Measurements from ENCODE around the gene FSTL4. TPM values are rescaled to one million over a fixed set of nuclear protein-coding genes. Genes with fewer than 3 reads are reported as not detected.

FSTL4 gene
- under 0.01 TPM for total RNA-seq (2013)
- polyA plus RNA-seq (not detected), polyA minus RNA-seq (not detected in 2 replicates), total RNA-seq (0.07 to 2.0 (median 0.52) reads per million in 11 experiments)

- H2AFZ ChIP-seq (ENCODE audit: insufficient read depth, low read depth, low read length, poor library complexity, severe bottlenecking) = no peak within 1 kb of the TSS
- Mint-ChIP-seq H3K27ac (no peak within 1 kb of the TSS), H3K36me3 (peaks cover 0 to 3% of the 10 kb centered on the region in 2 donors), H3K27me3 (ENCODE audit: low read depth in 3 of 3) (peaks cover 51 to 84% (median 63%) of the 10 kb centered on the region in 3 donors), H3K9me3 (peaks cover 0 to 11% (median 1%) of the 10 kb centered on the region in 7 donors), H3K4me3 (peak within 1 kb of the TSS in 1 of 2 donors; percentile 82), H3K4me1 (peaks cover 7% of the 10 kb centered on the region)
- TF ChIP-seq CTCF (IDR thresholded peaks at IDR 0.05) = no peak
- H3K4me1 ChIP-seq (ENCODE audit: control insufficient read depth in 1 of 2, insufficient read depth in 2 of 2, low read length in 2 of 2) = no peaks in the 10 kb centered on the region
- no peak within 1 kb of the TSS for H3K4me3 ChIP-seq (replicated peaks in 1 of 3; ENCODE audit: low read depth in 2 of 3, low read length in 3 of 3)
- H3K4me2 ChIP-seq (replicated peaks; ENCODE audit: extremely low read depth, low read length, poor library complexity, severe bottlenecking) = peak within 1 kb of the TSS; percentile 19
- H3K9me3 ChIP-seq (replicated peaks in 1 of 2; ENCODE audit: control insufficient read depth in 1 of 2, insufficient read depth in 1 of 2, low read length in 2 of 2) = peaks cover 0 to 15% of the 10 kb centered on the region in 2 donors
- no peaks in the 10 kb centered on the region for H3K36me3 ChIP-seq (replicated peaks in 1 of 2; ENCODE audit: control insufficient read depth in 1 of 2, insufficient read depth in 2 of 2, low read length in 2 of 2)
- no peaks in the 10 kb centered on the region for H4K20me1 ChIP-seq (ENCODE audit: insufficient read depth, low read length)
- no peak within 1 kb of the TSS for H3K27ac ChIP-seq (ENCODE audit: low read depth in 1 of 2, low read length in 2 of 2)
- intact Hi-C loops (cut with micrococcal nuclease) = no loop called here
- H3K79me2 ChIP-seq (ENCODE audit: insufficient read depth, low read length) = no peaks in the 10 kb centered on the region
- no peak for DNase-seq
- WGBS (ENCODE audit: insufficient coverage) = under 1% methylated on average over 74 of the region's 74 CpGs
- H3K27me3 ChIP-seq (ENCODE audit: control insufficient read depth in 2 of 2, insufficient read depth in 2 of 2, low read length in 2 of 2) = peaks cover 71 to 75% of the 10 kb centered on the region in 2 donors
- no peak within 1 kb of the TSS for H3K9ac ChIP-seq (ENCODE audit: insufficient read depth, low read length, poor library complexity, severe bottlenecking)
These were observed at the start of gene FSTL4 for GRCh38 chr5:133612249-133612860. FSTL4 (minus strand) TSS chr5:133612541.

DNA sequence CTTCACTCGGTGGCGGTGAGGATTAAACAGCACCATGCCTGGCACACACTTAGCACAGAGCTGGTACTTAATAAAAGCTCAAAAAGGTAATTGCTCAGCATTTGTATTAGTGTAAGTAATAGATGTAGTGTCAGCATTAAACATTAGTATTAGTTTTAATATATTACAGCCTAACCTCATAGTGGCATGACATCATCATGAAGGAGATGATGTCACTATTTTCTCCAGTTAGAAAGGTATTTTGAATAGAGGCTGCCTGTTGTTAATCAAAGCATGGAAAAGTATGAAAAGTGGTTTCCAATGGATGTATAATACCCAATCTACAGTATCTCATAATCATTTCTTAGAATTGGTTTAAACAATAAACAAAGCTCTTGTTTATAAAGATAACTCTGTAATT is 49.0 kb upstream of the FSTL4 start:
- H3K4me1 Mint-ChIP-seq = peaks cover 3% of the 10 kb centered on the region
- no peaks in the 10 kb centered on the region for H3K4me1 ChIP-seq (ENCODE audit: control insufficient read depth in 1 of 2, insufficient read depth in 2 of 2, low read length in 2 of 2)
- no CpG with 5 or more reads among the region's 2 CpGs for WGBS (ENCODE audit: insufficient coverage)
- TF ChIP-seq CTCF (IDR thresholded peaks at IDR 0.05) = no peak
- H3K36me3 Mint-ChIP-seq = no peaks in the 10 kb centered on the region
- no peaks in the 10 kb centered on the region for H3K79me2 ChIP-seq (ENCODE audit: insufficient read depth, low read length)
- intact Hi-C loops (cut with micrococcal nuclease) = no loop called here
- DNase-seq = no peak
- H3K4me3 ChIP-seq (replicated peaks in 1 of 3; ENCODE audit: low read depth in 2 of 3, low read length in 3 of 3) = no peak overlapping the region
- H3K36me3 ChIP-seq (replicated peaks in 1 of 2; ENCODE audit: control insufficient read depth in 1 of 2, insufficient read depth in 2 of 2, low read length in 2 of 2) = no peaks in the 10 kb centered on the region
- no peak overlapping the region for H2AFZ ChIP-seq (ENCODE audit: insufficient read depth, low read depth, low read length, poor library complexity, severe bottlenecking)
- no peak overlapping the region for H3K27ac ChIP-seq (ENCODE audit: low read depth in 1 of 2, low read length in 2 of 2)
- H3K9me3 ChIP-seq (replicated peaks in 1 of 2; ENCODE audit: control insufficient read depth in 1 of 2, insufficient read depth in 1 of 2, low read length in 2 of 2) = no peaks in the 10 kb centered on the region
- no peak overlapping the region for H3K27ac Mint-ChIP-seq
- peaks cover 0 to 4% (median 1%) of the 10 kb centered on the region in 3 donors for H3K27me3 Mint-ChIP-seq (ENCODE audit: low read depth in 3 of 3)
- no peak overlapping the region for H3K4me3 Mint-ChIP-seq
- no peaks in the 10 kb centered on the region for H3K27me3 ChIP-seq (ENCODE audit: control insufficient read depth in 2 of 2, insufficient read depth in 2 of 2, low read length in 2 of 2)
- no peak overlapping the region for H3K9ac ChIP-seq (ENCODE audit: insufficient read depth, low read length, poor library complexity, severe bottlenecking)
- H4K20me1 ChIP-seq (ENCODE audit: insufficient read depth, low read length) = no peaks in the 10 kb centered on the region
- H3K9me3 Mint-ChIP-seq = peaks cover 0 to 2% (median 0%) of the 10 kb centered on the region in 7 donors
- H3K4me2 ChIP-seq (replicated peaks; ENCODE audit: extremely low read depth, low read length, poor library complexity, severe bottlenecking) = no peak overlapping the region

Measured in CD14-positive monocyte (primary cell).